Measurements from ENCODE around the gene GRIK3.

Gene GRIK3

DNA sequence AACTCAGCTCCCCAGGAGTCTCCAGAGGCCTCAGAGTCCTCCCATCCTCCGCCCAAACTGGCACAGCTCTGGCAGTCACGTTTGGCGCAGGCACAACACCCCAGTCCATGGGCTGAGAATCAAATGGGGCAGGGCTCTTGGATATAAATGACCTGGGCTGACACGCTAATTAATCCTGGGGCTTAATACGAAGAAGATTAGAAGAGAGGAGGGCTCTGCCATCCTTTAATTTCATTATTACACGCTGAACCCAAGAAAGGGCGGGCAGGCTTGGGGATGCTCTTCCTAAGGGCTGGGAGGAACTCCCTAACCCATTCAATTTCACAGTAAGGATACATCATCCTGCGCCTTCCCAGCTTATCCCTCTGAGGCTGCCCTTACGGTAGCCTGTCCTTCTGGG lies 2.4 kb downstream of the GRIK3 start:
- no peak for DNase-seq (ENCODE audit: low spot score)
- TF ChIP-seq CTCF (IDR thresholded peaks at IDR 0.05; ENCODE audit: extremely low read depth, missing control alignments) = no peak

GRCh38 chr1:37031429-37031828 lies 2.9 kb downstream of the GRIK3 start:
- DNase-seq (ENCODE audit: low spot score) = no peak
- TF ChIP-seq CTCF (IDR thresholded peaks at IDR 0.05; ENCODE audit: extremely low read depth, missing control alignments) = no peak

- DNase-seq (ENCODE audit: low spot score) = no peak
- no peak for TF ChIP-seq CTCF (IDR thresholded peaks at IDR 0.05; ENCODE audit: extremely low read depth, missing control alignments)
These were observed 5.2 kb downstream of the GRIK3 start for GRCh38 chr1:37028981-37029617.

DNA sequence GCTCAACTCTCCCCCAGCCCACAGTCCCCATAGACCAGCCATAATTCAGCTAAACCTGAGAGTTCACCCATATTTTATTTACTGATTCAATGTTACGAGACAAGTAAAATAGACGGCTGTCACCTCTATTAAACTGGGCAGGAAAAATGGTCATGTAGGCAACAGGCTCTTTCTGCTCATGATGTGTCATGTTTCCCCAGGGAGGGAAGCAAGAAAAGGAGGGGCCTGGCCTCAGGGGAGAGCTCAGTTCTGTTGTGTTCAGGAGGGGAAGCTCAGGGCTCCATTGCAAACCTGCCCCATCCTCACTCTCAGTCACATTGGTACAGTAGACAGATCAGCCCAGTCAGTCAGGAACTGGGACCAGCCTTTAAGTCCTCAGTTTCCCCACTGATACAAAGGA lies 12.8 kb downstream of the GRIK3 start:
- no peak for TF ChIP-seq CTCF (IDR thresholded peaks at IDR 0.05; ENCODE audit: extremely low read depth, missing control alignments)
- no peak for DNase-seq (ENCODE audit: low spot score)

DNA sequence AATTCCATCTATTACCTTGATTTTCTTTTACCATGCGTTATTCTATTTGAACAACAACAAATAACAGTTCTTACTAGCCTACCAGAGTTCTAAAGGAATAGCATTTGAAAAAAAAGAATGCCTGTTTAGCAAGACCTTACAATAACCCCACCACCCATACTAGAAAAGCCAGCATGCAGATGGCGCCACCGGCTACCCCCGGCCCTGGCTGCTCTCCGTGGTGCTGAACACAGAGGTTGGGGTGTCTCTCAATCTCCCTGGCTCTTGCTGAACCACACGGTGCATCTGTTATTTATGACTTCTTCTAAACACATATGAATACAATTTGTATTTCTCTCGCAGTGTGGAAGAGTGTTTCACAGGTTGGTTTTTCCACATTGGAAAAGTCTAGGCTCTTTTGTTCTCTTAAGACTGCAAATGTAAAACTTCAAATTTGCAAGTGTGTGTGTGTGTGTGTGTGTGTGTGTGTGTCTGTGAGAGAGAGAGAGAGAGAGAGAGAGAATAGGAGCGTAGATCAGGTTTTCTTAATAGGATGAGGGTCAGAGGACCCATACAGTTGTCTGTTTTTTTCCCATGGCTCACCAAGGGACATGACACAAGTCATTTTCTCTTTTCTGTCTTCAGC lies 13.6 kb downstream of the GRIK3 start:
- DNase-seq (ENCODE audit: low spot score) = no peak
- no peak for TF ChIP-seq CTCF (IDR thresholded peaks at IDR 0.05; ENCODE audit: extremely low read depth, missing control alignments)

DNA sequence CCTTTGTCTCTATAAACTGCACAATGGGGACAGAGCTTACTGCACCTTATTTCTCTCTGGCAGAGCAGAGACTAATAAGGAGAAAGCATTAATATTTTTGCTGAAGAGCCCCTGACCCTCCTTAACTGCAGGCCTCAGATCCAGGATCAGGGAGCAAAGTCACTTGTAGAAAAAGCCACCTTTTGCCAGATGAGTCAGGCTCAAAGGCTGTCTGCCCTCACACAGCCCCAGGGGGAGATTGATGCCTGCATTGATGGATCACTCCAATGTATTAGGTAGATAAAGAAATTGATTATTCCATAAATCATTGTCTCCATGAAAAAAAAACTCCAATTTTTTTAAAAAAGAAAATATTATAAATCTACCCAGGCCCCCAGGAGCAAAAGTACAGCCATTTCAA lies 15.8 kb downstream of the GRIK3 start:
- TF ChIP-seq CTCF (IDR thresholded peaks at IDR 0.05; ENCODE audit: extremely low read depth, missing control alignments) = no peak
- DNase-seq (ENCODE audit: low spot score) = no peak

- DNase-seq (ENCODE audit: low spot score) = no peak
- TF ChIP-seq CTCF (IDR thresholded peaks at IDR 0.05; ENCODE audit: extremely low read depth, missing control alignments) = no peak
These were observed 16.6 kb downstream of the GRIK3 start for GRCh38 chr1:37017720-37018119.
